Caco-2 (cell line): ENCODE results near the gene PLXNB2. TPM values are rescaled to one million over a fixed set of nuclear protein-coding genes. Genes with fewer than 3 reads are reported as not detected.

Source experiments
- BruUV-seq: library from RNA; stranded (reverse); fragments of 400-500 nt; replicated peaks from 2 replicates; lab custom pipeline; 2021; lab: Mats Ljungman, UMichigan
- CTCF ChIA-PET: fragments of 300-600 bp; sonication (Branson Sonifier 250); formaldehyde crosslinking; loops from one replicate; lab custom pipeline; 2022; ENCODE audit warnings: antibody characterized with exemption; lab: Charles Lee
- POLR2A ChIA-PET: fragments of 300-600 bp; sonication (Branson Sonifier 250); formaldehyde crosslinking; loops from one replicate; lab custom pipeline; 2022; ENCODE audit warnings: antibody characterized with exemption; lab: Charles Lee
- DNase-seq, 2 experiments: peaks; one replicate each; pipeline versions ENCODE4 v3.0.0 to v3.0.0-alpha.2; 2020 to 2022
- H3K27me3 ChIP-seq: replicated peaks from 2 replicates; pipeline ENCODE4 v1.6.0; 2011; ENCODE audit warnings: low read length; ENCODE audit not compliant: control insufficient read depth, insufficient read depth
- H3K36me3 ChIP-seq: 2 replicates; pipeline ENCODE4 v1.5.1; 2011; ENCODE audit warnings: low read length; ENCODE audit not compliant: control insufficient read depth, insufficient read depth
- H3K4me1 ChIP-seq: fragments of 250-450 bp; sonication (Bioruptor Pico); 2 replicates; pipeline ENCODE4 v1.5.1; 2020; ENCODE audit warnings: mild to moderate bottlenecking
- H3K4me3 ChIP-seq: 2 replicates; pipeline ENCODE4 v1.5.1; 2011; ENCODE audit warnings: low read depth, mild to moderate bottlenecking, control low read depth, low read length
- H3K9me3 ChIP-seq: fragments of 250-450 bp; sonication (Bioruptor Pico); 2 replicates; pipeline ENCODE4 v1.5.1; 2020; ENCODE audit warnings: mild to moderate bottlenecking, moderate library complexity
- H3K27ac Mint-ChIP-seq: one replicate; pipeline ENCODE4 v1.8.0; 2022; ENCODE audit warnings: mixed read lengths; ENCODE audit not compliant: unreplicated experiment
- H3K27me3 Mint-ChIP-seq: one replicate; pipeline ENCODE4 v1.8.0; 2022; ENCODE audit warnings: mixed read lengths; ENCODE audit not compliant: insufficient read depth, unreplicated experiment
- H3K36me3 Mint-ChIP-seq: one replicate; pipeline ENCODE4 v1.8.0; 2022; ENCODE audit warnings: mild to moderate bottlenecking, mixed read lengths; ENCODE audit not compliant: insufficient read depth, unreplicated experiment
- H3K4me1 Mint-ChIP-seq: one replicate; pipeline ENCODE4 v1.8.0; 2022; ENCODE audit warnings: low read depth, mixed read lengths; ENCODE audit not compliant: unreplicated experiment
- H3K4me3 Mint-ChIP-seq: one replicate; pipeline ENCODE4 v1.8.0; 2022; ENCODE audit warnings: mild to moderate bottlenecking, moderate library complexity, mixed read lengths; ENCODE audit not compliant: unreplicated experiment
- H3K9me3 Mint-ChIP-seq: one replicate; pipeline ENCODE4 v1.8.0; 2022; ENCODE audit warnings: mixed read lengths; ENCODE audit not compliant: unreplicated experiment
- CTCF ChIP-seq, 2 experiments: fragments of 200-600 bp in 1 of 2; IDR thresholded peaks; 1 replicate in 1 of 2; 2 replicates in 1 of 2; pipeline versions ENCODE4 v1.5.1 to v1.8.0; 2011 to 2022; ENCODE audit warnings: antibody characterized with exemption in 1 of 2, control low read depth in 1 of 2, inconsistent platforms in 1 of 2, low read depth in 1 of 2, low read length in 1 of 2, mild to moderate bottlenecking in 1 of 2, moderate library complexity in 1 of 2; ENCODE audit not compliant: insufficient read depth in 1 of 2, severe bottlenecking in 1 of 2, unreplicated experiment in 1 of 2
- intact Hi-C: fragments of 100-400 bp; cut with micrococcal nuclease; formaldehyde crosslinking; loops from one replicate; pipeline ENCODE4 v1.10.0; 2022; ENCODE audit not compliant: unreplicated experiment
- total RNA-seq: library from RNA; stranded (reverse); gene quantifications from 2 replicates; pipeline ENCODE4 v1.2.3, GENCODE V29; 2022

Gene PLXNB2
- total RNA-seq, 1 experiment from 2014 or later = 260 TPM

- BruUV-seq = no TSS peak
- intact Hi-C loops = no loop called here
- no peak for DNase-seq
- no peaks in the 10 kb centered on the region for H3K27me3 ChIP-seq
- Mint-ChIP-seq H3K4me1 (no peaks in the 10 kb centered on the region), H3K36me3 (peaks cover 25% of the 10 kb centered on the region), H3K9me3 (no peaks in the 10 kb centered on the region), H3K27ac (no peak overlapping the region), H3K4me3 (no peak overlapping the region), H3K27me3 (no peaks in the 10 kb centered on the region)
- POLR2A ChIA-PET = no interaction called here
- H3K4me3 ChIP-seq = no peak overlapping the region
- no peak for TF ChIP-seq CTCF (IDR thresholded peaks at IDR 0.05; ENCODE audit: insufficient read depth in 1 of 2, low read depth in 1 of 2, low read length in 1 of 2, severe bottlenecking in 1 of 2, unreplicated experiment in 1 of 2)
- no peaks in the 10 kb centered on the region for H3K9me3 ChIP-seq
- CTCF ChIA-PET = no interaction called here
- H3K4me1 ChIP-seq = peaks cover 18% of the 10 kb centered on the region
- 0 out of 2 replicates have a peak, but pooled peaks cover 2% of the 10 kb centered on the region for H3K36me3 ChIP-seq
Measured at GRCh38 chr22:50253941-50254340, 53.5 kb downstream of the PLXNB2 start.

- no peak for TF ChIP-seq CTCF (IDR thresholded peaks at IDR 0.05; ENCODE audit: insufficient read depth in 1 of 2, low read depth in 1 of 2, low read length in 1 of 2, severe bottlenecking in 1 of 2, unreplicated experiment in 1 of 2)
- peaks cover 4% of the 10 kb centered on the region; the same call in 1 of the 2 replicates for H3K36me3 ChIP-seq
- H3K4me3 ChIP-seq = no peak overlapping the region
- ChIA-PET CTCF (interaction anchor here (0.8 to 1.7 kb wide), 2 partner anchors 7 to 16 kb away, joined by 3 to 6 read pairs; no protein-coding TSS in a partner anchor), POLR2A (no interaction called here)
- Mint-ChIP-seq H3K27ac (no peak overlapping the region), H3K27me3 (no peaks in the 10 kb centered on the region), H3K4me1 (no peaks in the 10 kb centered on the region), H3K9me3 (no peaks in the 10 kb centered on the region), H3K4me3 (no peak overlapping the region), H3K36me3 (peaks cover 31% of the 10 kb centered on the region)
- BruUV-seq = no TSS peak
- H3K4me1 ChIP-seq = peaks cover 18% of the 10 kb centered on the region
- no peaks in the 10 kb centered on the region for H3K27me3 ChIP-seq
- intact Hi-C loops = no loop called here
- DNase-seq = no peak
- no peaks in the 10 kb centered on the region for H3K9me3 ChIP-seq
Measured at GRCh38 chr22:50253046-50253915, 54.2 kb downstream of the PLXNB2 start.

GRCh38 chr22:50252082-50253045 is 55.1 kb downstream of the PLXNB2 start:
- intact Hi-C loops = no loop called here
- Mint-ChIP-seq H3K4me1 (no peaks in the 10 kb centered on the region), H3K9me3 (no peaks in the 10 kb centered on the region), H3K4me3 (peak overlapping the region; percentile 76), H3K27ac (no peak overlapping the region), H3K36me3 (peaks cover 35% of the 10 kb centered on the region), H3K27me3 (no peaks in the 10 kb centered on the region)
- peaks cover 6% of the 10 kb centered on the region; the same call in 1 of the 2 replicates for H3K36me3 ChIP-seq
- no TSS peak for BruUV-seq
- TF ChIP-seq CTCF (IDR thresholded peaks at IDR 0.05; ENCODE audit: insufficient read depth in 1 of 2, low read depth in 1 of 2, low read length in 1 of 2, severe bottlenecking in 1 of 2, unreplicated experiment in 1 of 2) = peak; percentile 38 to 49
- peaks cover 18% of the 10 kb centered on the region for H3K4me1 ChIP-seq
- no peaks in the 10 kb centered on the region for H3K9me3 ChIP-seq
- DNase-seq = peak in 1 of 2 experiments; percentile 69
- H3K4me3 ChIP-seq = no peak overlapping the region
- CTCF ChIA-PET = interaction anchor here (0.6 to 2.0 kb wide), 4 partner anchors 8 to 236 kb away, joined by 3 to 10 read pairs (median 6); no protein-coding TSS in a partner anchor
- no peaks in the 10 kb centered on the region for H3K27me3 ChIP-seq
- POLR2A ChIA-PET = no interaction called here
